NCI-H2029 (cell line): ENCODE measurements around the gene KRTDAP.
"Not testable (repeated sequence)": the region's sequence is repeated elsewhere in the genome, so short reads cannot be mapped to it uniquely, and the experiment has no call there.

Source experiments
- DNase-seq: peaks from one replicate; lab custom pipeline; 2025; lab: John Stamatoyannopoulos, UW

Gene KRTDAP

DNA sequence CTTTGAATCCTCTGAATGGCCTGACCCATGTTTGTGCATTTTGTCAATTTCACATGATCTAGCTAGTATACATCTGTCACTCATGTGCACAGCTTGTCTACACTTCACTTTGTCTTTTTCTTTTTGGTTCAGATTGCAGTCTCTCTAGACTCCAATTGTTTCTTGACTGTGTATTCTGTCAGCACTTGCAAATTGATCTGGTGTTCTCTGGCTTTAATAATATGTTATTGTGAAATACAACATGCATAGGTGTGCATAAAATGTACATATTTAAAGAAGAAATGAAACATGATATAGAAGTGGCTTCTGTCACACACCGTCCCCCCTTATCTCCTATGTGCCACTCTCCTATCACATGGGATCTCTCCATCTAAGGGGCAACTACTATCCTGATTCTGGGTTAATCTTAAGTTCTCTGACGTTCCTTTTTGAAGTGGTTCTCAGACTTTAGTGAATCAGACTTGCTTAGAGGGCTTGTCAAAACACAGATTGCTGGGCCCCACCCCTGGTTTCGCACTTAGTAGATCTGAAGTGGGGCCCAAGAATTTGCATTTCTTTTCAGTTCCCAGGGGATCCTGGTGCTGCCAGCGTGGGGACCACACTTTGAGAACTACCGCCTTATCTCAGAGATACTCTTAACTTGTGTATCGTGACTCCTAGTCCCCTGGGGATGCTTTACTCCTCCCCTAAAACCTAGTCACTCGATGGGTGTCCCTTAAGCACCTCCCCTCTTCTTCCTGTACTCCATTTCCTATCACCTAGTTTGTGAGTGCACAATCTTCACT is 5.8 kb downstream of the KRTDAP start:
- DNase-seq: no peak

DNA sequence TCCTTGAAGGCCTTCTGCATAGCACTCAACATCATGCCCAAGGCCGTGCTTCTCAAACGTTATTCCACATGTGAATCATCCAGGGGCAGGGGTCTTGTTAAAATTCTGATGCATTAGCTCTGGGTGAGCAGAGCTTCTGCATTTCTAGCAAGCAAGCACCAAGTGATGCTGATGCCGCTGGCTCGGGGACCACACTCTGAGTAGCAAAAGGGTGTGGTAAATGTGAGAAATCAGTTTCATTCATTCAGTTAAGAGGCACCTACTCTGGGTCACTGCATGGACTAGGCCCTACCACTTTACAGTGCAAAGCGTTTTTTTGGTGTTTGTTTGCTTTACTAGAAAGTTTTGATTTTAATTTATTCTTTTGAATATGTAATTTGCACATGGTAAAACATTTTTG is 7.2 kb downstream of the KRTDAP start:
- no peak for DNase-seq

DNA sequence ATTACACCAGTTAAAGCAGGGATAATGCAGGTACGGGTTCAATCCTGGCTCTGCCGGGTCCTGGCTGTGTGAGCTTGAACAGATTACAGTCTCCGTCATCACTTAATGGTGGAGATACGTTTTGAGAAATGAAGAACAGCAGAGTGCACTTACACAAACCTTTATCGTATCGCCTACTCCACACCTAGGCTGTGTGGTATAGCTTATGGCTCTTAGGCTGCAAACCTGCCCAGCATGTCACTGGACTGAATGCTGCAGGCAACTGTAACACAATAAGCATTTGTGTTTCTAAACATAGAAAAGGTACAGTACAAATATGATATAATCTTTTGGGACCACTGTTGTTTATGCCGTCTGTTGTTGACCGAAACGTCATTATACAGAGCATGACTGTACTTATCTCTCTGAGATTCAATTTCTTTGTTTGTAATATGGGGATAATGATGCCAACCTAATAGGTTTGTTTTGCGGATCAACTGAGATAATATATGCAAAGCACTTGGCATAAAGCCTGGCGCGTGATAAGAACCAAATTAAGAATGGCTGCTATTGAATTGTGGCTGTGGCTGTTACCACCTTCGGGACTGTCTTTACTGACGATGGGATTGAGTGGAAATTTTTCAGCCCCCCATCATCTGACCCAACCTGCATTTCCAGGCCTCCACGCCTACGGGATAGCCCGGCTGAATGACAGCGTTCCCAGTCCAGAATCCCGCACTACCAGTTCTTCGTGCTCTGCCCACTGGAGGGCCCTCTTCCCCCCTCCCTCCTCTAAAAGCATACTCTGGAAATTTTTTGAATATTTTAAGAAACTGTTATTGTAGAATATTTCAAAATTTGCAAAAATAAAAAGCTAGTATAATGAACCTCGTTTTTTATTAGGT is 11.2 kb downstream of the KRTDAP start:
- peak; percentile 66 for DNase-seq

DNA sequence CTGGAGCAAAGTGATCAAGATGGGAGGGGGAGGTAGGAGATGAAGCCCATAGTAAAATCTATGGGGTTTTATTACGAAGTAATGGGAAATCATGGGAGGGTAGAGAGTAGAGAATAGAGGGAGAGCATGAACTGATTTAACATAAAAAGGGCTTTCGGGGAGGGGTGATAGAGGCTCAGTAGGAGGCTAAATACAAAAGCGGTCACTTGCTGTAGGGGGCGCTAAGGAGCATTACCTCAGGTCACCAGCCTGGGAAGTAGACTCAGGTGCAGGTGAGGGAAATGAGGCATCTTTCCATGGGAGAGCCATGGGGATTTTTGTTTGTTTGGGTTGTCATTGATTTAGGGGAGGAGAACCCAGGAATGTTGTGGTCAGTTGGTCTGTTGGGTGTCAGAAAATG is 14.1 kb downstream of the KRTDAP start:
- no peak for DNase-seq

DNA sequence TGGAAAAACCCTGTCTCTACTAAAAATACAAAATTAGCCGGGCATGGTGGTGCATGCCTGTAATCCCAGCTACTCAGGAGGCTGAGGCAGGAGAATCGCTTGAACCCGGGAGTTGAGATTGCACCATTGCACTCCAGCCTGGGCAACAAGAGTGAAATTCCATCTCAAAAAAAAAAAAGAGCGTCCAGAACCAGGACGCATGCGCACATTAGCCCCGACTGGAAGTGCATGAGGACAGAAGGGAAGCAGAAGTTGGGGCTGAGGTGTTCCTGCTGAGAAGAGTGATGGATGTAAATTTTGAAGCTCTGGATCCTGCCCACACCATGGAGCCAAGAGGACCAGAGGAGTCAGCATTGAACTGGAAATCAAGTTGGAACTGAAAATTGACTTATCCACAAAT is 15.7 kb downstream of the KRTDAP start:
- not testable (repeated sequence) for DNase-seq

DNA sequence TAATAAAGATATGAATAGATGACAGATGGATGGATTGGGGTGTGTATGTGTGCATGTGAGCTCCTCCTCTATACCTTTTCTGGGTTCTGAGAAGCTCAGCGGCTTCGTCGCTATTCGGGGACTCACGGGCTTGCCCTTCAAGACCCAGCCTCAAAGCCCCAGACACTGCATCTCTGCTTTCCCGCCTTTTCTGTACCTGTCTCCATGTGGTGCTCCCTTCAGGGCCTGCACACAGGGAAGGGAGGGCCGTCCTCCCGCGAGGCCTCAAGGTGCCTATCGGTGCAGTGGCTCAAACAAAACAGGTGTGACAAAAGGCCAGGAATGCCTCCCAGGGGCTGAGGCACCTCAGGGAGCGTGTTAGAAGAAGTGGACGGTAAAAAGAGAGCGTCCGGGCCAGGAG is 16.2 kb downstream of the KRTDAP start:
- DNase-seq: no peak

DNA sequence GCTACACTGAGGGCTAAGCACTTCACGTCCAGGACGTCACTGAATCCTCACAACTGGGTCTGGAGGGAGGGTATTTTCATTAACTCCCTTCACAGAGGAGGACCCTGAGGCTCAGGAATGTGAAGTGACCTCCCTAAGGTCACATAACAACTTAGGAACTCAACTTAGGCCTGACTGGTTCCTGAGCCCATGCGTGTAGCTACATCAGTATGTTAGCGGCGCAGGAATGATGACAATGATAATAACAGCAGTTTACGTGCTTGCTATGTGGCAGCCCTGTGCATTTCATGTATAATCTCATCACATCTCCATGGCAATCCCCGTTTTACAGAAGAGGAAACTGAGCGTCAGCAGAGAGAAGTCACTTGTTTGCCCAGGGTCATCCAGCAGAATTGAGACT is 18.3 kb downstream of the KRTDAP start:
- no peak for DNase-seq

DNA sequence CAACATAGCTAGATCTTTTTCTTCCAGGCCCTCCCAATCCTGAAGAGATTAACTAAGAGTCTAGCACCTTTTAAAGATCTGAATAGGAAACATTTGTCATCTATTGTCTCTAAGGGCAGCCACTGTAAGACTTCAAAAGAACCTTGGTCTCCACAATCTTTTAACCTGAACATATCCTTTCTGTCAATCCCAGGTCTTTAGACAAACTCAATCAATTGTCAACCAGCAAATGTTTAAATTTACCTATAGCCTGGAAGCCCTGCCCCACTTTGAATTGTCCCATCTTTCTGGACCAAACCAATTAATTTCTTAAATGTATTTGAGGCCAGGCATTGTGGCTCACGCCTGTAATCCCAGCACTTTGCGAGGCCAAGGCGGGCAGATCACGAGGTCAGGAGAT is 19.2 kb downstream of the KRTDAP start:
- not testable (repeated sequence) for DNase-seq

DNA sequence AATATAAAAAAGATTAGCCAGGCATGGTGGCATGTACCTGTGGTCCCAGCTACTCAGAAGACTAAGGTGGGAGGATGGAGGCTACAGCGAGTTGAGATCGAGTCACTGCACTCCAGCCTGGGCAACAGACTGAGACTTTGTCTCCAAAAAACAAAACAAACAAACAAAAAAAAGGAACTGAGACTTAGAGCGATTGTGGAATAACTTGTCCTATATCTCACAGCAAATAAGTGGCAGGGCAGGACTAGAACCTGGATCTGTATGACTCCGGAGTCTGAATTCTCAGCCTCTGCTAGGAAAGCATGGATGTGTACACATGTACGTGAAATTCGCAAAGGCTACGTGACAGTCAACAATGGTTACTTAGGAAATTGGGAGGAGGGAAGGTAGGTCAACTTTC is 20.1 kb downstream of the KRTDAP start:
- DNase-seq: no peak

DNA sequence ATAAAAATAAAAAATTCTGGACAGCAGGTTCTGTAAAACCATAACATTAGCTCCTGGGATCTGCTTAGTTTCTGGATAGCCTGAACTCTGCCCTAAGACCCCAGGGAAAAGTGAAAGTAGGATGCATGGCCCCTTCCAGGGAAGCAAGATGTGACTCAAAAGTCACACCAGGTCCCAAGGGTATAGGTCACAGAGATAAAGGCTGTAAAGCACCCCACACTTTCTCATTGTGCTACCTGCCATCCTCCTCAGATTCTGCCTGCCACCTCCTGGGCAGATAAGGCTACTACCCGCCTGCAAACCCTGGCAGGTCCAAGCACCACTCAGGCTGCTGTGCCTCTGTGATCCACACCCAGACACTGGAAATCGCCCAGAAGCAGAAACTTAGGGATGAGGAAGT is 21.6 kb downstream of the KRTDAP start:
- DNase-seq: no peak

DNA sequence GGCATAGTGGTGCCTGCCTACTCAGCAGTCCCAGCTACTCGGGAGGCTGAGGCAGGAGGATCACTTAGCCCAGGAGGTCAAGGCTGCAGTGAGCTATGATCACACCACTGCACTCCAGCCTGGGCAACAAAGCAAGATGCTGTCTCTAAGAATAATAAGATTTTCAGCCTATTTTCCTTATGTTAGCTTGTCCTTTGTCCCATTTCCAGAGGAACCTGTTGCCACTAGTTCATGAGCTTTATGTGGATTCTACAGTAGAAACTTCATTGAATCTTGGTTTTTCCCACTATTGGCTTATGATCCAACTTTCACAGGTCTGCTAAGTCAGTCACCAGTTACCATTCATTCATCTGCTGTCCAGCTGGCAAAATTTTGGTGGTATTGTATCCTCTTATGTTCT is 24.0 kb downstream of the KRTDAP start:
- DNase-seq: no peak

DNA sequence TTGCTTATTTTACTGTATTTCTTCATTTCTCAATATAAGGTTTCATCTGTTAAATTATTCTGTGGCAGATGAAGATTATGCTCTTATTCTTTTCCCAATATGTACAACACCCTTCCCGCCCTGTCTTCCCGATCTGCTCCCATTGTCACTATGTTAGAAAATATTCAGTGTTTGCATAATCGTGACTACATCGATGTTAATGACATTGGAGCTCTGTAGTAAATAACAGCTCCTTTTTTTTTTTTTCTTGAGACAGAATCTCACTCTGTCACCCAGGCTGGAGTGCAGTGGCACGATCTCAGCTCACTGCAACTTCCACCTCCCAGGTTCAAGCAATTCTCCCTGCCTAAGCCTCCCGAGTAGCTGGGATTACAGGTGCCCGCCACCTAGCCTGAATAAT is 27.3 kb downstream of the KRTDAP start:
- DNase-seq: not testable (repeated sequence)

DNA sequence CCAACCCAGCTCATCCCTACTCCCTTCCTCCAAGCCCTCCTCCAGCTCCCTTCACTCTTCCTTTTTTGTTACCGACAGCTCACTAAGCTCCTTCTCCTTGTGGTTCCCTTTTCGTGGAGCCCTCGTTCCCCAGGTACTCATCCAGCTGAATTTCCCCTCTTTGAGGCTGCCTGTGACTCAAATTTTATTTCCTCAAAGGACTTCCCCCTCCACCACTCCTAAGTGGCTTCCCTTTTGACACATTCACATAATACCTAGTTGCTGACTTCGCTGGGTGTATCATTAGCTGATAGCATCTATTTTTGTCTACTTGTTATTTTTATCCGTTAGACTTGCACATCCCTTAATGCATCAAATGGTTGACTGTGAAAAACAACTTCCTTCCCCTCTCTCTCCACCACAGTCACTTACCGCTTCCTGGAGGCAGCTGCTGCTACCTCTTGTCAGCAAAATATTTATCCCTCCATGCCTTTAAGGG is 27.7 kb downstream of the KRTDAP start:
- DNase-seq: no peak

DNA sequence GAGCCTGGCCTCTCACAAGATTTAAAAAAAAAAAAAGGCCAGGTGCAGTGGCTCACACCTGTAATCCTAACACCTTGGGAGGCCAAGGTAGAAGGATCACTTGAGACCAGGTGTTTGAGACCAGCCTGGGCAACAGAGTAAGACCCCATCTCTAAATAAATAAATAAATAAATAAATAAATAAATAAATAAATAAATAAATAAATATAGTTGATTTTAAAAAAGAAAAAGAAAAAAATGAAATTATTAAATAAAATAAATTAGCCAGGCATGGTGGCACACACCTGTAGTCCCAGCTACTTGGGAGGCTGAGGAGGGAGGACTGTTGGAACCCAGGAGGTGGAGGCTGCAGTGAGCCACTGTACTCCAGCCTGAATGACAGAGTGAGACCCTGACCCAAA is 28.5 kb downstream of the KRTDAP start:
- not testable (repeated sequence) for DNase-seq

DNA sequence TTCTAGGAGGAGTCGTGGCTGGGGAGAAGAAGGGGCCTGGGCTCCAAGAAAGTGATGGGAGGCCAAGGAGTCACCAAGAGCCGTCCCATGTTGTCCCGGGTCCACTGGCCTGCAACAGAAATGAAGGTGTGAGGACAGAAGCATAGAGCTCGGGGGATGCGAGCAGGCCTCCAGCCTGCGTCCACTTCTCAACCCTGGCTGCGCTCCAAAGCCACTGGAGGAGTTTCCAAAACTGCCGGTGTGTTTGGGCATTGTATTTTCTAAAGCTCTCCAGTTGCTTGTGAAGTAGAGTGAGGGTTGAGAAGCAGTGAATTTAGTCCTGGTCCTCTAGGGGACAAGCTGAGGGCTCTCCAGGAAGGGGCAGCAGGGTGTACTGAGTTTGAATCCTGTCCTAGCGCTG is 29.2 kb downstream of the KRTDAP start:
- no peak for DNase-seq

DNA sequence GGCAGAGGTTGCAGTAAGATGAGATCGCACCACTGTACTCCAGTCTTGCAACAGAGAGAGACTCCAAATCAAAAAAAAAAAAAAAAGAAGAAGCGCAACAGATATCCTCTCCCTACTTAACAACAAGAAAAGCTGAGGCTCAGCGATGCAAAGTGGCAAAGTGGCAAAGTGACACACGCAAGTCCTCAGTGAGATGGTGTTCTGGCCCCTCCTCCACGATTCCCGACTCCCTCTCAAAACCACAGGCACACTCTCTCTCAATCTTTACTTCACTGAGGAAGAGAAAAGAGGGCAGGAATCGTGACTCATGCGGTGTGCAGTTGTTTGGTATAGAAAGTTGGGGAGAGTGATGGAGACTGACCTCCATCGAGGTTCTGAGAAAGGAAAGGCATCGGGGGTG is 29.7 kb downstream of the KRTDAP start:
- no peak for DNase-seq

DNA sequence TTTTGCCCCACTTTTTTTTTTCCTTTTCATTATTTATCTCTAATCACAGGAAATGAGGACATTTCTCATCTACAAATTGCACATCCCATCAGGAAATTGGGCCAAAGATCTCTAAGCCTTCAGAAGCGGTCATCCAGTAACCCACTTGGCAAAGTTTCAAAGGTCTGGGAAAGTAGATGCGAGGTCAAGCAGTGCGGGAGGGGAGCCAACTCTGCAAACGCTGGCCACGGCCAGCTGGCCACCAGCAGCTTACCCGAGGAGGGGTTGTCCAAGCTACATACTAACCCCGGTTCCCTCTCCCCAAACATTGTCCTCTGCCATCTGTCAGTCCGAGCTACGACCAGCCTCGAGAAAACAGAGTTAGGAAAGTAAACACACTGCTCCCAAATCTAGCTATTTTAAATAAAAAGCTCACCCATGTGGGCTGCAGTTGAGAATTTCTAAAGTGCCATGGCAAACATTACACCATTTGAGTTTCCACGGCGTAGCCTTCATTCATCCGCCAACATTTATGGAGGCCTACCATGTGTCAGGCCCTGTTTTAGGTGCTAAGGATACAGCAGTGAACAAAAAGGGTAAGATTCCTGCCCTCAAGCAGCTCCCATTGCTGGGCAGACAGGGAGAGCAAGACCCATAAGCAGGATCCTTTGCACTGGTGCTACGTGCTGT is 30.7 kb downstream of the KRTDAP start:
- no peak for DNase-seq

DNA sequence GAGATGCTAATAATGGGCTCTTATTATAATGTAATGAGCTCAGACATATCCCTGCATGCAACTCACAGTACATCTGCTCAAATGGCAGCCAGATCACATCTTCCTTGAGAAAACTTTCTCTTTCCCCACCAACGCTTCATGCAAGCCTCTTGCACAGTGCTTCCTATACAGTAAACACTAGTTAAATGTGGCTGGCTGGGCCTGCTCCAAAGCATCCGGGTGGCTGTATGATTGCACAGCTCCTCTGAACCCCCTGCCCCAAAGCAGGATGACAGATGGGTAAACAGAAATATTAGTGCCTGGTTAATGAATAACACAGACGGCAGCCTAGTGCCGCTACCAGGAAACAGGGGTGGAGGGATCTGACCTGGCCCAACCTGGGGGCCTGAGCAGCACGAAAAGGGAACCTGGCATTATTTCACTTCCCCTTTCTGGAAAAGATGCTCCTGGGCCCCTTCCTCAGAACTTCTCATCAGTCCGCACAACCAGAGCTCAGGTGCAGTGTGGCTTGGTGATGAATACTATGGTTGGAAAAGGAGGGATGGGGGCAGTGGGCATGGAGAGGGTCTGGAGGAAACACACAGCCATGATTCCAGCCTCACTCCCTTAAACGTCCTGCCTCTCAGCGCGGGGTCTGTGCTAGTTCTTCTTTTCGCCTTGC is 31.4 kb downstream of the KRTDAP start:
- no peak for DNase-seq

DNA sequence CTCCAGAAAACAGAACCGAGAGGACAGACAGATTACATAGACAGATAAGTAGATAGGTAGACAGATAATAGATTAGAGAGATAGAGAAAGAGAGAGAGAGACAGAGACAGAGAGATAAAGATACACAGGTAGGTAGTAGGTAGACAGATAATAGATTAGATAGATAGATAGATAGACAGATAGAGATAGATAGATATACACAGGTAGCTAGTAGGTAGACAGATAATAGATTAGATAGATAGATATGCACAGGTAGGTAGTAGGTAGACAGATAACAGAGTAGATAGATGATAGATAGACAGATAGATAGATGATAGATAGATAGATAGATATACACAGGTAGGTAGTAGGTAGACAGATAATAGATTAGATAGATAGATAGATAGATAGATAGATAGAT is 32.1 kb downstream of the KRTDAP start:
- no peak for DNase-seq

DNA sequence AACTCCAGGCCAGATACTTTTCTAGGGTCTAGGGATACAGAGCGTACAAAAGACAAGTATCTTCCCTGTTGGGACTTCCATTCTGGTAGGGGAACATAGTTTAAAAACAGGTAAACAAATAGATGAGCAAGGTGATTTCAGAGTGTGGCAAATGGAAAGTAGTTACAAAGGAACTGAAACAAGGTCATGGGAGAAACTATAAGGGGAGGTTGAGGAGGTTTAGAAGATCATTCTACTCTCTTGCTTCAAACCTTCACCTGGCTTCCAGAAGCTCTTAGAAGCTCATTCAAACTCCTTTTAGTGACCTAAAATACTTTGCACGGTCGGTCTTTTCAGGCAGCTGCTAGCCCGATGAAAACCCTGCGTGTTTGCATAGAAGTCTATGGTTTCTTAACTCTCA is 33.1 kb downstream of the KRTDAP start:
- DNase-seq: no peak

DNA sequence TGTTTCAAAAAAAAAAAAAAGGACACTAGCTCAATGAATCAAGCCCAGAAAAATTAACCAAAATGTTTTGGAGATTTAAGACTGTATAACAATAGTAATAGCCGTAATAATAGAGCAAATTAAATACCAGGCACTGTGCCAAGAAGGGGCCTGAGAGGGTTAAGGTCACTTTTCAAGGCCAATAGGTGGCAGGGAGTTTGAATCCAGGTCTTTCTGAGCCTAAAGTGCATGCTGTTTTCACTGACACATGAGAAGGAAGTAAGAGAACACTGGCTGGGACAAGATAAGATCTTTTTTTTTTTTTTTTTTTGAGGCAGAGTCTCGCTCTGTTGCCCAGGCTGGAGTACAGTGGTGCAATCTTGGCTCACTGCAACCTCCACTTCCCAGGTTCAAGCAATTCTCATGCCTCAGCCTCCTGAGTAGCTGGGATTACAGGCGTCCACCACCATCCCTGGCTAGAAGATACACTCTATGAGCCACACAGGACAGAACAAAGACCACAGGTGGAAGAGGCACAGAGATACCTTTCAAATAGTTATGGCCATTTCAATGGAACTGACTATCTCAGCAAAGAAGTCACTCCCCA is 34.6 kb downstream of the KRTDAP start:
- DNase-seq: no peak

DNA sequence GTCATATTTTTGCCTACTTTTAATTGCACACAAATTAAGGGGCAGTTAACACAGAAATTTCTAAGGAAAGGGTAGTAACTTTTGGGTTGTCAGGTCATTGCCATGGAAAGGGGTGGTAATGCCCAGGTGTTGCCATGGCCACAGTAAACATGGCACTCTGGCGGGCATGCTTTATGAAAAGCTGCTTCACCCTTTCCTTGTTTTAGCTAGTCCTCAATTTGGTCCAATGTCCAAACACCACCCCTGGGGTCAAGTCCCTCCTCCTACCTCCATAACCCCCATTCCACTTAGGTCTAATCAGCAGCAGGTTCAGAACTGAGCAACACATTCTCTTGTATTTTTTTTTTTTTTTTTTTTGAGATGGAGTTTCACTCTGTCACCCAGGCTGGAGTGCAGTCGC is 35.6 kb downstream of the KRTDAP start:
- DNase-seq: no peak
